Gastrocnemius medialis (tissue), 4 donors: ENCODE results near the gene GRB2.

Source experiments
- POLR2A ChIP-seq, 2 donors: fragments of 450-650 bp; IDR thresholded peaks; one replicate each; pipeline ENCODE4 v1.6.1; 2017; ENCODE audit warnings: antibody characterized with exemption in 2 of 2, mild to moderate bottlenecking in 2 of 2, moderate library complexity in 2 of 2
- TF ChIP-seq, protein P1 (sequence below), 5 experiments: fragments of 450-650 bp in 3 of 5; fragments of 200-600 bp in 2 of 5; sonication (generic) in 2 of 5; IDR thresholded peaks in 4 of 5; conservative IDR thresholded peaks in 1 of 5; 1 replicate in 4 of 5; 2 replicates in 1 of 5; pipeline ENCODE4 v1.5.1; 2016 to 2019; ENCODE audit warnings: antibody characterized with exemption in 5 of 5, mild to moderate bottlenecking in 3 of 5, moderate library complexity in 3 of 5

- TF ChIP-seq, protein P1, sequence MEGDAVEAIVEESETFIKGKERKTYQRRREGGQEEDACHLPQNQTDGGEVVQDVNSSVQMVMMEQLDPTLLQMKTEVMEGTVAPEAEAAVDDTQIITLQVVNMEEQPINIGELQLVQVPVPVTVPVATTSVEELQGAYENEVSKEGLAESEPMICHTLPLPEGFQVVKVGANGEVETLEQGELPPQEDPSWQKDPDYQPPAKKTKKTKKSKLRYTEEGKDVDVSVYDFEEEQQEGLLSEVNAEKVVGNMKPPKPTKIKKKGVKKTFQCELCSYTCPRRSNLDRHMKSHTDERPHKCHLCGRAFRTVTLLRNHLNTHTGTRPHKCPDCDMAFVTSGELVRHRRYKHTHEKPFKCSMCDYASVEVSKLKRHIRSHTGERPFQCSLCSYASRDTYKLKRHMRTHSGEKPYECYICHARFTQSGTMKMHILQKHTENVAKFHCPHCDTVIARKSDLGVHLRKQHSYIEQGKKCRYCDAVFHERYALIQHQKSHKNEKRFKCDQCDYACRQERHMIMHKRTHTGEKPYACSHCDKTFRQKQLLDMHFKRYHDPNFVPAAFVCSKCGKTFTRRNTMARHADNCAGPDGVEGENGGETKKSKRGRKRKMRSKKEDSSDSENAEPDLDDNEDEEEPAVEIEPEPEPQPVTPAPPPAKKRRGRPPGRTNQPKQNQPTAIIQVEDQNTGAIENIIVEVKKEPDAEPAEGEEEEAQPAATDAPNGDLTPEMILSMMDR (IDR thresholded peaks at IDR 0.05 in 4 of 5, conservative IDR thresholded peaks at IDR 0.05 in 1 of 5) = no peak
- TF ChIP-seq POLR2A (IDR thresholded peaks at IDR 0.05) = no peak
Observed at GRCh38 chr17:75396025-75396424, 9.5 kb downstream of the GRB2 start.
